Ramos (cell line): ENCODE data around the gene RGP1.

ENCODE experiments used
- in situ Hi-C: fragments of 300-500 bp; cut with MboI; formaldehyde crosslinking; loops from one replicate; pipeline ENCODE4 v1.14.3; 2022; ENCODE audit warnings: low sequenced_read_pairs; ENCODE audit not compliant: unreplicated experiment

The RGP1 gene

GRCh38 chr9:35793461-35793860 lies 44.4 kb downstream of the RGP1 start:
- in situ Hi-C loops = loop anchor here (5.0 kb wide), 1 partner anchor 84 kb away; no protein-coding TSS in a partner anchor

- in situ Hi-C loops = no loop called here
Observed at GRCh38 chr9:35795695-35796094, 46.6 kb downstream of the RGP1 start.

GRCh38 chr9:35797311-35798109 lies 48.4 kb downstream of the RGP1 start:
- in situ Hi-C loops = no loop called here

GRCh38 chr9:35798658-35799374 lies 49.7 kb downstream of the RGP1 start:
- in situ Hi-C loops = no loop called here

GRCh38 chr9:35800530-35800929 lies 51.4 kb downstream of the RGP1 start:
- in situ Hi-C loops = no loop called here

- in situ Hi-C loops = no loop called here
Observed at GRCh38 chr9:35801328-35802128, 52.4 kb downstream of the RGP1 start.

GRCh38 chr9:35806101-35806500 lies 57.0 kb downstream of the RGP1 start:
- in situ Hi-C loops = no loop called here
